HG02938 (cell line): ENCODE results near the gene CHST7.

ENCODE experiments used
- ATAC-seq: cut with Tn5 transposase; IDR thresholded peaks from one replicate; pipeline ENCODE4 v1.9.1; 2021; ENCODE audit warnings: mild to moderate bottlenecking, moderate library complexity; ENCODE audit not compliant: unreplicated experiment

Gene CHST7

DNA sequence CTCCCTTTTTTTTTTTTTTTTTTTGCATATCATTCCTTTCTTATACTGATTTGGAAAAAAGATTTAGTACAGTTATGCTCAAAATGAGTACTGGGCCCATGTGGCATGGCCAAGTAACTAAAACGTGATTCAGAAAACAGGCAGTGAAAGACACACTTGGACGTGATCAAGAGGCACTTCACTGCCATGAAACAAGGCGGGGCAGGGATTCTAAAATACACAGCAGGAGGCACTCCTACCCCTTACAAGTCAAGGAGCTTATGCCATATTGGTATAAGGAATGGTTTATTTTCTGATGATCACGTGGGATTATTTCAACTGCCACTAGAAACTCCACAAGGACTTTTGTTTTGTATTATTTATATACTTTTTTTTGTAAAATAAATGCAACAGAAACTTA, 72.0 kb downstream of the CHST7 start:
- ATAC-seq: no peak

DNA sequence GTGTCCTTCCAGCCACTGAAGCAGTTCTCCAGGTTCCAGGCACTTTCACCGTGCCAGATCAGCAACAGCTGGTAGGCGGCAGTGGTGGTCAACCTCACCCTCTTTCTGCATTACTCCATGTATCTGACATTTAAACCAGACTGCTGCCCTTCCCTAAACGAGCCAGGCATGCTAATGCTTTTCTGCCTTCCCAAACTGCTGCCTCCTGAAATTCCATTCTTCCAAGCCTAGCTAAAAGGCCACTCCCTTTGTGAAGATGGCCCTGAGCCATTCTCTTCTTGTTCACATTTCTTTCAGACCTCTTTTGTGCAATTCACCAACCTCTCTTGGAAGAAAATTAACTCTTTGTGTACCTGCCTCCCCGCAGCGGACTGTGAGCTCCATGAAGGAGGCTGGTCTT, 73.7 kb downstream of the CHST7 start:
- no peak for ATAC-seq
